ENCODE measurements around the gene IMPDH1.

DNA sequence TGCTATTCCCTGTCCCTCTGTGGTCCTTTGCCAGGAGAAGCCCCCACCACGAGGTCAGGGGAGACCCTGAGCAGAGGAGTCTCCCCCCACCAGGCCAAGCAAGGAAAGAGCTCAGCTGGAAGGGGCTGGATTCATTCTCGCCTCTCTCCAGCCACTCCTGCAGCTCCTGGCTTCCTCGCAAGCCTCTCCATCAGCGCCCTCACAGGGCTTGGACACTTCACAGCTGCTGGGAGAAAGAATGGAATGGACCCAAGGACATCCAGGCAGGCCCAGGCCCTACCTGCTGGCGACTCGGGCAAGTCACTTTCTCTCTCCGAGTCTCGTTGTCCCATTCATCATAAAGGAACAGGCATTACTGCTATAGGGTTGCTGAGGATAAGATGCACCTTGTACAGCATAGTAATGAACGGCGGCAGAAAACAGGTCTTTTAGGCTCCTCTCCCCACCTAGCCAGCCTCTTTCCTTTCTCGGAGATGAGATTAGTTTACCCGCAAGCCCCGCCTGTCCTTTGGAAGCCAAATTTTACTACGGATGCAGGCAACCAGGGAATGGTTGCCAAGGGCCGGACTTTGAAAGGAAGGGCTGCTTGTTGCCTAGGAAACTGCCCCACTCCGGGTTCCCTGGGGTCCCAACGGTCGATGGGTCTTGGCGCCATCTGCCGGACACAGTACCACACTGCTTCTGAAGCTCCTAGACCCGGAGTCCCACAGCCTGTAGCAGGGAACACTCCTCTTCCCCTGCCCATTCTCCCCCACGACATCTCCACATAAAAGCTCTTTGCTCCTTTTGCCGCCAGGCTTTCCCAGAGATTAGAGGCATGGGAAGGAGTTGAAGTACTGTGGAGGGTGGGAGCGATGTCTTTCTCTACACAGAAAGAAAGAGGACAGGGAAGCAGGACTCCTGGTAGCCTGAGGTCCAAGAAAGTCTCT is 22.3 kb downstream of the IMPDH1 start:
- TF ChIP-seq POLR2AphosphoS5 (IDR thresholded peaks at IDR 0.05) (no peak), POLR2A (IDR thresholded peaks at IDR 0.05) (no peak)
- TF ChIP-seq, protein P1, sequence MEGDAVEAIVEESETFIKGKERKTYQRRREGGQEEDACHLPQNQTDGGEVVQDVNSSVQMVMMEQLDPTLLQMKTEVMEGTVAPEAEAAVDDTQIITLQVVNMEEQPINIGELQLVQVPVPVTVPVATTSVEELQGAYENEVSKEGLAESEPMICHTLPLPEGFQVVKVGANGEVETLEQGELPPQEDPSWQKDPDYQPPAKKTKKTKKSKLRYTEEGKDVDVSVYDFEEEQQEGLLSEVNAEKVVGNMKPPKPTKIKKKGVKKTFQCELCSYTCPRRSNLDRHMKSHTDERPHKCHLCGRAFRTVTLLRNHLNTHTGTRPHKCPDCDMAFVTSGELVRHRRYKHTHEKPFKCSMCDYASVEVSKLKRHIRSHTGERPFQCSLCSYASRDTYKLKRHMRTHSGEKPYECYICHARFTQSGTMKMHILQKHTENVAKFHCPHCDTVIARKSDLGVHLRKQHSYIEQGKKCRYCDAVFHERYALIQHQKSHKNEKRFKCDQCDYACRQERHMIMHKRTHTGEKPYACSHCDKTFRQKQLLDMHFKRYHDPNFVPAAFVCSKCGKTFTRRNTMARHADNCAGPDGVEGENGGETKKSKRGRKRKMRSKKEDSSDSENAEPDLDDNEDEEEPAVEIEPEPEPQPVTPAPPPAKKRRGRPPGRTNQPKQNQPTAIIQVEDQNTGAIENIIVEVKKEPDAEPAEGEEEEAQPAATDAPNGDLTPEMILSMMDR (IDR thresholded peaks at IDR 0.05), result peak; percentile 70 to 83 (median 76)

Measured in upper lobe of left lung (tissue), 4 donors.